ENCODE results near the gene CCN5. TPM values are rescaled to one million over a fixed set of nuclear protein-coding genes. Genes with fewer than 3 reads are reported as not detected.

The CCN5 gene
- total and polyA plus RNA-seq, 2 of the 13 experiments (the other 11 are each of a cell fraction or from before 2014, with no cell fraction given): 0.12 TPM; not detected in 1

DNA sequence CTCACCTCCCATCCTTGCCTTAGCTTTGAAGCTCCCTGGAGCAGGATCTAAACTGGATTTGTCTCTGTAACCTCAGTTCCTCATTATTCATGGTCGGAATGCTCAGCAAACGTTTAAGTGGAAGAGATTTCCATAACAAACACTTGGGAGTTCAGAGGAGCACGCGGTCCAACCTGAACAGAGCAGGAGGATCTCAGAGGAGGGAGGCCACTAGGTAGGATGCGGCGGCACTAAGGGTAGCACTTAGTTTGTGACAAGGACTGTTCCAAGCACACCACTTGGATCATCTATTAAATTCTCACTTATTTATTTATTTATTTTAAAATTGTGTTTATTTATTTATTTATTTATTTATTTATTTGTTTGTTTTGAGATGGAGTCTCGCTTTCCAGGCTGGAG is 13.3 kb upstream of the CCN5 start:
- FAIRE-seq (no peak), DNase-seq (ENCODE audit: low spot score) (no peak), ATAC-seq (no peak)
- WGBS (ENCODE audit: low lambda C conversion rate): 58% methylated on average over 7 of the region's 7 CpGs
- H3K36me3 ChIP-seq (replicated peaks in 1 of 2; ENCODE audit: control insufficient read depth in 1 of 2, insufficient read depth in 2 of 2, low read length in 2 of 2): no peaks in the 10 kb centered on the region
- BruUV-seq (replicated peaks): no TSS peak
- peaks cover 4 to 32% of the 10 kb centered on the region in 2 experiments; a peak in 3 of 5 replicates for H3K27me3 ChIP-seq (ENCODE audit: control insufficient read depth in 1 of 2, insufficient read depth in 2 of 2, low read length in 2 of 2)
- in situ Hi-C loops (cut with HindIII; ENCODE audit: extremely low pct_ligation_motif_present, low pct_unique_long_range_greater_than_20kb): no loop called here
- ChIA-PET POLR2A (no interaction called here), CTCF (ENCODE audit: low intra/inter-chr PET ratio, low total read pairs) (no interaction called here)
- no peak overlapping the region for H3K27ac ChIP-seq (ENCODE audit: extremely low read length, insufficient read depth, low read length)
- peaks cover 8% of the 10 kb centered on the region; the same call in 1 of the 2 replicates for H3K4me1 ChIP-seq (ENCODE audit: insufficient read depth, low read length)
- H4K20me1 ChIP-seq (ENCODE audit: insufficient read depth, low read length): no peaks in the 10 kb centered on the region
- no peak overlapping the region for H3K4me2 ChIP-seq (ENCODE audit: low read depth, low read length)
- no peak overlapping the region for H3K9ac ChIP-seq (ENCODE audit: insufficient read depth, low read depth, low read length)
- H3K9me3 ChIP-seq (ENCODE audit: low read length): no peaks in the 10 kb centered on the region
- no peak overlapping the region for H3K4me3 ChIP-seq (replicated peaks in 1 of 3; ENCODE audit: insufficient read depth in 1 of 3, low read depth in 2 of 3, low read length in 3 of 3)
- H2AFZ ChIP-seq (ENCODE audit: low read length): no peak overlapping the region
- intact Hi-C loops (cut with micrococcal nuclease; ENCODE audit: unreplicated experiment): no loop called here
- no peaks in the 10 kb centered on the region for H3K79me2 ChIP-seq (ENCODE audit: insufficient read depth, low read length)
- TF ChIP-seq DNMT1 (CRISPR knock-in tag; IDR thresholded peaks at IDR 0.05) (no peak), ZMYM3 (CRISPR knock-in tag; IDR thresholded peaks at IDR 0.05) (no peak), KLF13 (CRISPR knock-in tag; IDR thresholded peaks at IDR 0.05) (no peak), TAF15 (IDR thresholded peaks at IDR 0.05; ENCODE audit: low read depth, low read length, poor library complexity, severe bottlenecking) (no peak), ZFP41 (CRISPR knock-in tag; IDR thresholded peaks at IDR 0.05; ENCODE audit: borderline replicate concordance) (no peak), POLR2G (IDR thresholded peaks at IDR 0.05; ENCODE audit: low read depth, low read length) (no peak), CENPX (CRISPR knock-in tag; IDR thresholded peaks at IDR 0.05) (no peak), ZFP90 (CRISPR knock-in tag; IDR thresholded peaks at IDR 0.05; ENCODE audit: borderline replicate concordance) (no peak)
- TF ChIP-seq, protein P1, sequence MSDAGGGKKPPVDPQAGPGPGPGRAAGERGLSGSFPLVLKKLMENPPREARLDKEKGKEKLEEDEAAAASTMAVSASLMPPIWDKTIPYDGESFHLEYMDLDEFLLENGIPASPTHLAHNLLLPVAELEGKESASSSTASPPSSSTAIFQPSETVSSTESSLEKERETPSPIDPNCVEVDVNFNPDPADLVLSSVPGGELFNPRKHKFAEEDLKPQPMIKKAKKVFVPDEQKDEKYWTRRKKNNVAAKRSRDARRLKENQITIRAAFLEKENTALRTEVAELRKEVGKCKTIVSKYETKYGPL (CRISPR knock-in tag; IDR thresholded peaks at IDR 0.05): no peak
- TF ChIP-seq, protein P2, sequence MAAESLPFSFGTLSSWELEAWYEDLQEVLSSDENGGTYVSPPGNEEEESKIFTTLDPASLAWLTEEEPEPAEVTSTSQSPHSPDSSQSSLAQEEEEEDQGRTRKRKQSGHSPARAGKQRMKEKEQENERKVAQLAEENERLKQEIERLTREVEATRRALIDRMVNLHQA (CRISPR knock-in tag; IDR thresholded peaks at IDR 0.05): no peak
- TF ChIP-seq, protein P3, sequence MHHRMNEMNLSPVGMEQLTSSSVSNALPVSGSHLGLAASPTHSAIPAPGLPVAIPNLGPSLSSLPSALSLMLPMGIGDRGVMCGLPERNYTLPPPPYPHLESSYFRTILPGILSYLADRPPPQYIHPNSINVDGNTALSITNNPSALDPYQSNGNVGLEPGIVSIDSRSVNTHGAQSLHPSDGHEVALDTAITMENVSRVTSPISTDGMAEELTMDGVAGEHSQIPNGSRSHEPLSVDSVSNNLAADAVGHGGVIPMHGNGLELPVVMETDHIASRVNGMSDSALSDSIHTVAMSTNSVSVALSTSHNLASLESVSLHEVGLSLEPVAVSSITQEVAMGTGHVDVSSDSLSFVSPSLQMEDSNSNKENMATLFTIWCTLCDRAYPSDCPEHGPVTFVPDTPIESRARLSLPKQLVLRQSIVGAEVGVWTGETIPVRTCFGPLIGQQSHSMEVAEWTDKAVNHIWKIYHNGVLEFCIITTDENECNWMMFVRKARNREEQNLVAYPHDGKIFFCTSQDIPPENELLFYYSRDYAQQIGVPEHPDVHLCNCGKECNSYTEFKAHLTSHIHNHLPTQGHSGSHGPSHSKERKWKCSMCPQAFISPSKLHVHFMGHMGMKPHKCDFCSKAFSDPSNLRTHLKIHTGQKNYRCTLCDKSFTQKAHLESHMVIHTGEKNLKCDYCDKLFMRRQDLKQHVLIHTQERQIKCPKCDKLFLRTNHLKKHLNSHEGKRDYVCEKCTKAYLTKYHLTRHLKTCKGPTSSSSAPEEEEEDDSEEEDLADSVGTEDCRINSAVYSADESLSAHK (CRISPR knock-in tag; IDR thresholded peaks at IDR 0.05; ENCODE audit: borderline replicate concordance): no peak
- TF ChIP-seq, protein P4, sequence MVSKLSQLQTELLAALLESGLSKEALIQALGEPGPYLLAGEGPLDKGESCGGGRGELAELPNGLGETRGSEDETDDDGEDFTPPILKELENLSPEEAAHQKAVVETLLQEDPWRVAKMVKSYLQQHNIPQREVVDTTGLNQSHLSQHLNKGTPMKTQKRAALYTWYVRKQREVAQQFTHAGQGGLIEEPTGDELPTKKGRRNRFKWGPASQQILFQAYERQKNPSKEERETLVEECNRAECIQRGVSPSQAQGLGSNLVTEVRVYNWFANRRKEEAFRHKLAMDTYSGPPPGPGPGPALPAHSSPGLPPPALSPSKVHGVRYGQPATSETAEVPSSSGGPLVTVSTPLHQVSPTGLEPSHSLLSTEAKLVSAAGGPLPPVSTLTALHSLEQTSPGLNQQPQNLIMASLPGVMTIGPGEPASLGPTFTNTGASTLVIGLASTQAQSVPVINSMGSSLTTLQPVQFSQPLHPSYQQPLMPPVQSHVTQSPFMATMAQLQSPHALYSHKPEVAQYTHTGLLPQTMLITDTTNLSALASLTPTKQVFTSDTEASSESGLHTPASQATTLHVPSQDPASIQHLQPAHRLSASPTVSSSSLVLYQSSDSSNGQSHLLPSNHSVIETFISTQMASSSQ (IDR thresholded peaks at IDR 0.05; ENCODE audit: low read depth): no peak
- TF ChIP-seq, protein P4 (CRISPR knock-in tag; IDR thresholded peaks at IDR 0.05; ENCODE audit: borderline replicate concordance): no peak
- TF ChIP-seq, protein P5, sequence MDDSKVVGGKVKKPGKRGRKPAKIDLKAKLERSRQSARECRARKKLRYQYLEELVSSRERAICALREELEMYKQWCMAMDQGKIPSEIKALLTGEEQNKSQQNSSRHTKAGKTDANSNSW (CRISPR knock-in tag; IDR thresholded peaks at IDR 0.05; ENCODE audit: borderline replicate concordance): no peak
- TF ChIP-seq, protein P6, sequence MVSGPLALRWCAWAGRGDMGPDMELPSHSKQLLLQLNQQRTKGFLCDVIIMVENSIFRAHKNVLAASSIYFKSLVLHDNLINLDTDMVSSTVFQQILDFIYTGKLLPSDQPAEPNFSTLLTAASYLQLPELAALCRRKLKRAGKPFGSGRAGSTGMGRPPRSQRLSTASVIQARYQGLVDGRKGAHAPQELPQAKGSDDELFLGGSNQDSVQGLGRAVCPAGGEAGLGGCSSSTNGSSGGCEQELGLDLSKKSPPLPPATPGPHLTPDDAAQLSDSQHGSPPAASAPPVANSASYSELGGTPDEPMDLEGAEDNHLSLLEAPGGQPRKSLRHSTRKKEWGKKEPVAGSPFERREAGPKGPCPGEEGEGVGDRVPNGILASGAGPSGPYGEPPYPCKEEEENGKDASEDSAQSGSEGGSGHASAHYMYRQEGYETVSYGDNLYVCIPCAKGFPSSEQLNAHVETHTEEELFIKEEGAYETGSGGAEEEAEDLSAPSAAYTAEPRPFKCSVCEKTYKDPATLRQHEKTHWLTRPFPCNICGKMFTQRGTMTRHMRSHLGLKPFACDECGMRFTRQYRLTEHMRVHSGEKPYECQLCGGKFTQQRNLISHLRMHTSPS (CRISPR knock-in tag; IDR thresholded peaks at IDR 0.05; ENCODE audit: low read depth): no peak
